NCI-H460 (cell line): Measurements from ENCODE around the gene EPHX1. TPM values are rescaled to one million over a fixed set of nuclear protein-coding genes. Genes with fewer than 3 reads are reported as not detected.
A peak's percentile ranks its signal among the peaks of the same experiment; 100 is the strongest.
"Not testable (repeated sequence)": the region's sequence is repeated elsewhere in the genome, so short reads cannot be mapped to it uniquely, and the experiment has no call there.

Experiments used
- DNase-seq: peaks from one replicate; pipeline ENCODE4 v3.0.0-alpha.2; 2016; ENCODE audit warnings: low read depth; ENCODE audit errors: extremely low read depth
- total RNA-seq: library from RNA; depleted of rRNA; stranded (reverse); fragments of >200 nt; shearing (Covaris generic); gene quantifications from 2 replicates; pipeline ENCODE4 v1.2.3, GENCODE V29; 2014

The EPHX1 gene
- total RNA-seq, 1 experiment from 2014 or later = 163 TPM

GRCh38 chr1:225815526-225816178 lies 5.7 kb downstream of the EPHX1 start:
- no peak for DNase-seq

DNA sequence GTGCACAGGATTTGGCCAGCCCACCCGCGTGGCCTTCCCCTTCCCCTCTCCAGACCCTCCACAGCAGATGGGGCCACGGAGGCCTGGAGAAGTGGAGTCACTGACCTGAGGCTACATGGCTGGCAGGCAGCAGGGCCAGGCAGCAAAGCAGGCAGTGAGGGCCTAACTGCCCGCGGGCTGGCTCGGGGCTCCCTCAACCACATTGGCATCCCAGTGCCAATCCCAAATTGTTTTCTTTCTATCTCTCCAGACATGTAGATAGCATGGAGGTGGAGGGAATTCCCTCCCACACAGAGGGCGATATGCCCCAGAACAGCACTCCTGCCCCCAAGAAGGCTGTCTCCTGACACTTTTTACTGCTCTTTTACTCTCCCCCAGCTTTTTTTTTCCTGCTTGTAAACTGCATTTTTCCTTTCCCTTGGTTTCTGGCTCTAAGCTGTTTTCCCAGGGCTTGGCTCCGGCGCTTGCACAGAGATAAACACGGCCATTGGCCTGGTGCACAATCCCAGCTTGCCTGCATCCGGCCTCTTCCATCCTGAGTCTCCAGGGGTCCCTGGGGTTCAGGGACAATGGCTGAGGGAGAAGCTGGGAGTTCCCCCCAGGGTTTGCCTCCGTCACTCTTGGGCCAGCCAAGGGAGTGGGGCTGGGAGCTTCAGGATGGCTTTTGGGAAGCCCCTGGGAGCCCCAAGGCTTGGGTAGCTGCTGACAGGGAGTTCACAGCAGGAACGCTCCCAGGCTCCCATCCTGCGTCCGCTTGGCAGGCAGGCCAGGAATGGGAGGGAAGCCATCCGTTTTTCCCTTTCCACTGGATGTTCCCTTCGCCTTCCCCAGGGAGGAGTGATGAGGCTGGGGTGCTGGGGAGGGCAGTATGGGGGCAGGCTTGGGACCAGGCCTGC lies 7.0 kb downstream of the EPHX1 start:
- DNase-seq = peak; percentile 30

- DNase-seq = peak; percentile 99
Observed at GRCh38 chr1:225817611-225818061, 7.7 kb downstream of the EPHX1 start.

- no peak for DNase-seq
Observed at GRCh38 chr1:225818229-225818628, 8.3 kb downstream of the EPHX1 start.

DNA sequence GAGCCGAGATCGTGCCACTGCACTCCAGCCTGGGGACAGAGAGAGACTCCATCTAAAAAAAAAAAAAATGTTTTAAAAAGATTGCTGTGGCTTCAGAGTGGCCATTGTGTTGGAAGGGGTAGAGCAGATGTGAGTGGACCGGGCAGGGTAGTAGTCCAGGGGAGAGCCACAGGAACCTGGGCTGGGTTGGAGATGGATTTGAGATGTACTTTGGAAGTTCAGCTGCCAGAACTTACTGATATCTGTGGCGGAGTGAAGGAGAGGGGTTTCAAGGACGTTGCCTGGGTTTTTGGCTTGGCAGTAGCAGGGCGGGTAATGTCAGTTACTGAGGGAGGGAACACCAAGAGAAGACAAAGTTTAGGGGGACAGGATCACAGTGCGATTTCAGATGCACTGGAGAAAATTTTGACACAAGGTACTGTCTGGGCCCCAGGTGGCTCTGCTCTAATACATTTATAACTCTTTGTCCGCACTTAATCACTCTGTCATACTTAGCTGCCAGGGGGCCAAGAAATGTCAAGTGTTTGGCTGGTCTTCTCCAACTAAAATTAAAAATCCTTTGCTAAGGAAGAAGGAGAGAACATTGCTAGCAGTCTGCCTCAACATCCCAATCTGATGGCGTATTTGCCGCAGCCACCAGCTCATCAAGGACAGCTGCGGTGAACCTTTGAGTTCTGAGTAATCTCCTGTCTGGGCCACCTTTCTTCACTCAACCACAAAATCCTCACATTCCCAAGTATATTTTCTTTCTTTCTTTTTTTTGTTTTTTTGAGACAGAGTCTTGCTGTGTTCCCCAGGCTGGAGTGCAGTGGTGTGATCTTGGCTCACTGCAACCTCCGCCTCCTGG lies 9.6 kb downstream of the EPHX1 start:
- DNase-seq = no peak

GRCh38 chr1:225820522-225821120 lies 10.7 kb downstream of the EPHX1 start:
- no peak for DNase-seq

DNA sequence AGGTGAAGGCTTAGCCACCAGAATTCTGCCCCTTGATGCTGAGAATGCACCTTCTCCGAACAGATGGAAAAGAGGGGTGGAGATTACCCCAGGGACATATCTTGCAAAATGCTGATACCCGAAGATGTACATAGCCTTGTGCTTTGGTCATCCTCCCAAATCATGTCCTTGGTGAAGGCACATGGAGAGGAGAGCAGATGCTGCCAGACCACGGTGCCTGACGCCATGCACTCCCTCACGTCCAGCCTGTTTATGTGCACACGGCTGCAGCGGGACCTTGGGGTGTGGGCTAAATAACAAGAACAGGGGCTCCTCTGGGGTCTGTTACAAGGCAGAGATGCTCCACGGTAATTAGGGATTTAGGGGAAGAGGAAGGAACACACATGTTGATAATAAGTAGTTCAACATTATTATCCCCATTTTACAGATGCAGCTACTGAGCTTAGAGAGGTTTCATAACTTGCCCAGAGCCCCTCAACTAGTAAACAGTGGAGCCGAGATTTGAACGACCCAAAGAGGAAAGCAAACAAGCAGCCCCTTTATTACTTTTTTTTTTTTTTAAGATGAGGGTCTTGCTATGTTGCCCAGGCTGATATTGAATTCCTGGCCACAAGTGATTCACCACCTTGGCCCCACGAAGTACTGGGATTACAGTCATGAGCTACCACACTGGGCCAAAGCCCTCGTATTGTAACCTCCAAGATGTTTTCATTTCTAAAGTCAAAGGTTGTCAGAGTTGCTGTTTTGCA lies 12.9 kb downstream of the EPHX1 start:
- DNase-seq = no peak

GRCh38 chr1:225823811-225824261 lies 13.9 kb downstream of the EPHX1 start:
- DNase-seq = no peak

GRCh38 chr1:225824533-225824941 lies 14.6 kb downstream of the EPHX1 start:
- no peak for DNase-seq

DNA sequence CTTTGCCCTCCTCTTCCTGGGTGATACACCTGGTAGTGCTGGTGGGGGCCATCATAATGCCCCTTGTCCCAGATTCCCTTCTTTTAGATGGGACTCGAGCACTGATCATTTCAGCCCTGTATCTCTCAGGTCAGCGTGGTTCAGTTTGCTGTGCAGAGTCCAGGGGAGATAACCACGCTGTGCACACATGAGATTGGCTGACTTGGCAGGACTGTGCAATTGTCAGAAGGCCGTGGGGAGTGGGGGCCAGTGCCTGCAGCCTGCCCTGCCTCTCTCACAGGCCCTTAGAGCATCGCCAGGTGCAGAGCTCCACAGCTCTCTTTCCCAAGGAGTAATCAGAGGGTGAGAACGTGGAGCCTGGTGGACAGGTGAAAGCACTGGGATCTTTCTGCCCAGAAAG lies 15.2 kb downstream of the EPHX1 start:
- no peak for DNase-seq

GRCh38 chr1:225825607-225826007 lies 15.7 kb downstream of the EPHX1 start:
- DNase-seq = no peak

- DNase-seq = no peak
Observed at GRCh38 chr1:225827076-225827475, 17.2 kb downstream of the EPHX1 start.

- no peak for DNase-seq
Observed at GRCh38 chr1:225828706-225829345, 18.9 kb downstream of the EPHX1 start.

DNA sequence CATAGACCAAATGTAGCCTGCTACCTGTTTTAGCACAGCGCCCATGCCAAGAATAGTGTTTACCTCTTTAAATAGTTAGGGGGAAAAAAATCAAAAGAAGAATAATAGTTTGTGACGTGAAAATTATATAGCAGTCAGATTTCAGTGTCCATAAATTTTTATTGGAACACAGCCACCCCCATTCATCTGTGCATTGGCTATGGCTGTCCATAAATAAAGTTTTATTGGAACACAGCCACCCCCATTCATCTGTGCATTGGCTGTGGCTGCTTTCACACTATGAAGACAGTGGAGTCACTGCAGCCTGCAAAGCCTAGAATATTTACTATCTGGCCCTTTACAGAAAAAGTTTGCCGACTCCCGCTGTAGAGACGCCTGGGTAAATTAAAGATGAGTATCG lies 20.9 kb downstream of the EPHX1 start:
- no peak for DNase-seq

DNA sequence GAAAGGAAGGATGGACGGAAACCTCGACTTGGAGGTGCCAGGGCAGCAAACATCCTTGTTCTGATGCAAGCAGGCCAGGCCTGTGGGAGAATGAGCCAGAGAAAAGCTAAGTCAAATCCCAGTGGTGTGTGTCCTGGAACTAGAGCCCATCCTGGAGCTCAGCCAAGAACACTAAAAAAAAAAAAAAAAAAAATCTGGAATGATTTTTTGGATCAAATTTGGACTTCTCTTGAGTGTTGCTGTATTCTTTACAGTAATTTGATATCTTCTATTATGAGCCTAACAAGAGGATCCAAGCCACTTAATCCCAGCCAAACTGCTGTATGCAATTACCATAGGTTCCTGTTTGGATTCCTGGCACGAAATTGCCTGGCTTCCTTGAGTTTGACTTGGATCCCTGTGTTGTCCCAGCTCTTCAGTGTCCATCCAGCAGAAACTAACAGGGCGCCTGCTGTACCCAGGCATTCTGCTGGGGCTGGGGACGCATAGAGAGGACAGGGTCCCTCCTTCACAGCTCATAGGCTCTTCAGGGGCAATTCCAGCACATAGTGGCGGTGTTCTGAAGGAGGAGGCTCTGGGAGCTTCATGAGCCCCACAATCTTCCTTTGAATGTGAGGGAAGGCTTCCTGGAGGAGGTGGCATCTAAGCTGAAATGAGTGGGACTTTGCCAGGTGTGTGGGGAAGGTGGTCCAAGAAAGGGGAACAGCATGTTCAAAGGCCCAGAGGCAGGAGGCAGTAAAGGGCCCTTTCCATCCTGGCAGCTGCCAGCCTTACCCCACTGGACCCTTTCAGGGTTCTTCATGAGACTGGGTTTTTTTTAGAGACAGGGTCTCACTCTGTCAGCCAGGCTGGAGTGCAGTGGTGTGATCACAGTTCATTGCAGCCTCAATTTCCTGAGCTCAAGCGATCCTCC lies 24.7 kb downstream of the EPHX1 start:
- DNase-seq = no peak

- DNase-seq = no peak
Observed at GRCh38 chr1:225835856-225836255, 25.9 kb downstream of the EPHX1 start.

DNA sequence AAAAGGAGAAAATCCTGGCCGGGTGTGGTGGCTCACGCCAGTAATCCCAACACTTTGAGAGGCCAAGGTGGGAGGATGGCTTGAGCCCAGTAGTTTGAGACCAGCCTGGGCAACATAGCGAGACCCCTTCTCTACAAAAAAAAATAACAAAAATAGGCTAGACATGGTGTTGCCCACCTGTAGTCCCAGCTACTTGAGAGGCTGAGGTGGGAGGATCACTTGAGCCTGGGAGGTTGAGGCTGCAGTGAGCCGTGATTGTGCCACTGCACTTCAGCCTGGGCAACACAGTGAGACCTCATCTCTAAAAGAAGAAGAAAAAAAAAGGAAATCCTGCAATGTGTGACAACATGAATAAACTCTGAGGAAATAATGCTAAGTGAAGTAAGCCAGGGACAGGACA lies 26.4 kb downstream of the EPHX1 start:
- DNase-seq = not testable (repeated sequence)

GRCh38 chr1:225838793-225839192 lies 28.9 kb downstream of the EPHX1 start:
- no peak for DNase-seq
